Measurements from ENCODE around the gene MTCH1.

MTCH1 gene

GRCh38 chr6:36985808-36986703 lies at the start of gene MTCH1:
TSS of gene MTCH1 (minus strand) at chr6:36986196. CDS start at chr6:36986173, 23 bp downstream.
- DNase-seq (ENCODE audit: low read depth): peak; percentile 83

- no peak for DNase-seq (ENCODE audit: low read depth)
Measured at GRCh38 chr6:37033819-37034795, 48.1 kb upstream of the MTCH1 start.

GRCh38 chr6:37033255-37033654 lies 47.3 kb upstream of the MTCH1 start:
- DNase-seq (ENCODE audit: low read depth): no peak

GRCh38 chr6:37032239-37032638 lies 46.2 kb upstream of the MTCH1 start:
- no peak for DNase-seq (ENCODE audit: low read depth)

GRCh38 chr6:37030599-37030998 lies 44.6 kb upstream of the MTCH1 start:
- no peak for DNase-seq (ENCODE audit: low read depth)

- DNase-seq (ENCODE audit: low read depth): no peak
Measured at GRCh38 chr6:37029249-37029971, 43.4 kb upstream of the MTCH1 start.

- DNase-seq (ENCODE audit: low read depth): no peak
Measured at GRCh38 chr6:37027811-37028469, 41.9 kb upstream of the MTCH1 start.

- DNase-seq (ENCODE audit: low read depth): no peak
Measured at GRCh38 chr6:37027036-37027720, 41.2 kb upstream of the MTCH1 start.

GRCh38 chr6:37025621-37026466 lies 39.8 kb upstream of the MTCH1 start:
- DNase-seq (ENCODE audit: low read depth): no peak

GRCh38 chr6:37024656-37025337 lies 38.8 kb upstream of the MTCH1 start:
- DNase-seq (ENCODE audit: low read depth): no peak

- no peak for DNase-seq (ENCODE audit: low read depth)
Measured at GRCh38 chr6:37022135-37022863, 36.3 kb upstream of the MTCH1 start.

GRCh38 chr6:37021356-37022129 lies 35.5 kb upstream of the MTCH1 start:
- DNase-seq (ENCODE audit: low read depth): peak; percentile 23

- no peak for DNase-seq (ENCODE audit: low read depth)
Measured at GRCh38 chr6:37020812-37021211, 34.8 kb upstream of the MTCH1 start.

- no peak for DNase-seq (ENCODE audit: low read depth)
Measured at GRCh38 chr6:37020381-37020780, 34.4 kb upstream of the MTCH1 start.

GRCh38 chr6:37019065-37019450 lies 33.1 kb upstream of the MTCH1 start:
- no peak for DNase-seq (ENCODE audit: low read depth)

- peak; percentile 65 for DNase-seq (ENCODE audit: low read depth)
Measured at GRCh38 chr6:37018198-37019064, 32.4 kb upstream of the MTCH1 start.

All from stimulated activated CD8-positive, alpha-beta memory T cell treated with anti-CD3 and anti-CD28 coated beads, Interleukin-12 subunit alpha, Interleukin-12 subunit beta, amount 100 ng/mL, for 4 hours (primary cell).